Type B pancreatic cell (in vitro differentiated cells): ENCODE results near the gene IGF1R. TPM values are rescaled to one million over a fixed set of nuclear protein-coding genes. Genes with fewer than 3 reads are reported as not detected.
A peak's percentile ranks its signal among the peaks of the same experiment; 100 is the strongest.

Experiments
- DNase-seq: peaks from one replicate; pipeline ENCODE4 v3.0.0; 2021; ENCODE audit warnings: mixed read lengths; ENCODE audit not compliant: unreplicated experiment; ENCODE audit errors: extremely low spot score
- H3K27ac Mint-ChIP-seq: 2 replicates; pipeline ENCODE4 v1.8.0; 2021; ENCODE audit warnings: mild to moderate bottlenecking, mixed read lengths
- H3K27me3 Mint-ChIP-seq: 2 replicates; pipeline ENCODE4 v1.8.0; 2021; ENCODE audit warnings: mixed read lengths
- H3K36me3 Mint-ChIP-seq: 2 replicates; pipeline ENCODE4 v1.8.0; 2021; ENCODE audit warnings: mixed read lengths
- H3K4me1 Mint-ChIP-seq: one replicate; pipeline ENCODE4 v1.8.0; 2021; ENCODE audit warnings: mixed read lengths; ENCODE audit not compliant: unreplicated experiment
- H3K4me3 Mint-ChIP-seq: 2 replicates; pipeline ENCODE4 v1.8.0; 2021; ENCODE audit warnings: mild to moderate bottlenecking, mixed read lengths
- H3K9me3 Mint-ChIP-seq: 2 replicates; pipeline ENCODE4 v1.8.0; 2021; ENCODE audit warnings: mixed read lengths
- total RNA-seq: library from RNA; stranded (reverse); gene quantifications from 2 replicates; pipeline ENCODE4 v1.2.1, GENCODE V29; 2021; ENCODE audit warnings: low replicate concordance
- TF ChIP-seq, protein P1 (sequence below): fragments of 200-600 bp; sonication (generic); conservative IDR thresholded peaks from 2 replicates; pipeline ENCODE4 v1.5.0; 2021; ENCODE audit warnings: antibody characterized with exemption, mild to moderate bottlenecking

Gene IGF1R
- total RNA-seq, 1 donor from 2014 or later, result 87.1 TPM

- TF ChIP-seq, protein P1, sequence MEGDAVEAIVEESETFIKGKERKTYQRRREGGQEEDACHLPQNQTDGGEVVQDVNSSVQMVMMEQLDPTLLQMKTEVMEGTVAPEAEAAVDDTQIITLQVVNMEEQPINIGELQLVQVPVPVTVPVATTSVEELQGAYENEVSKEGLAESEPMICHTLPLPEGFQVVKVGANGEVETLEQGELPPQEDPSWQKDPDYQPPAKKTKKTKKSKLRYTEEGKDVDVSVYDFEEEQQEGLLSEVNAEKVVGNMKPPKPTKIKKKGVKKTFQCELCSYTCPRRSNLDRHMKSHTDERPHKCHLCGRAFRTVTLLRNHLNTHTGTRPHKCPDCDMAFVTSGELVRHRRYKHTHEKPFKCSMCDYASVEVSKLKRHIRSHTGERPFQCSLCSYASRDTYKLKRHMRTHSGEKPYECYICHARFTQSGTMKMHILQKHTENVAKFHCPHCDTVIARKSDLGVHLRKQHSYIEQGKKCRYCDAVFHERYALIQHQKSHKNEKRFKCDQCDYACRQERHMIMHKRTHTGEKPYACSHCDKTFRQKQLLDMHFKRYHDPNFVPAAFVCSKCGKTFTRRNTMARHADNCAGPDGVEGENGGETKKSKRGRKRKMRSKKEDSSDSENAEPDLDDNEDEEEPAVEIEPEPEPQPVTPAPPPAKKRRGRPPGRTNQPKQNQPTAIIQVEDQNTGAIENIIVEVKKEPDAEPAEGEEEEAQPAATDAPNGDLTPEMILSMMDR, result no peak
- H3K9me3 Mint-ChIP-seq, result no peaks in the 10 kb centered on the region
- H3K27ac Mint-ChIP-seq, result peak overlapping the region; percentile 55
- no peaks in the 10 kb centered on the region for H3K36me3 Mint-ChIP-seq
- H3K4me1 Mint-ChIP-seq, result peaks cover 82% of the 10 kb centered on the region
- no peaks in the 10 kb centered on the region for H3K27me3 Mint-ChIP-seq
- DNase-seq, result no peak
- H3K4me3 Mint-ChIP-seq, result no peak overlapping the region
Measured at GRCh38 chr15:98723195-98723594, 74.9 kb downstream of the IGF1R start.

GRCh38 chr15:98724048-98724447, 75.7 kb downstream of the IGF1R start:
- TF ChIP-seq, protein P1, result no peak
- peaks cover 82% of the 10 kb centered on the region for H3K4me1 Mint-ChIP-seq

GRCh38 chr15:98724494-98724893, 76.2 kb downstream of the IGF1R start:
- TF ChIP-seq, protein P1, result no peak
- DNase-seq, result no peak
- Mint-ChIP-seq H3K4me1 (peaks cover 83% of the 10 kb centered on the region), H3K27me3 (no peaks in the 10 kb centered on the region), H3K27ac (peak overlapping the region; percentile 42), H3K36me3 (no peaks in the 10 kb centered on the region), H3K9me3 (no peaks in the 10 kb centered on the region), H3K4me3 (peak overlapping the region; percentile 61)

More at GRCh38 chr15:98724048-98724447, 75.7 kb downstream of the IGF1R start:
- Mint-ChIP-seq H3K36me3 (no peaks in the 10 kb centered on the region), H3K4me3 (peak overlapping the region; percentile 61), H3K27me3 (no peaks in the 10 kb centered on the region), H3K9me3 (no peaks in the 10 kb centered on the region), H3K27ac (peak overlapping the region; percentile 42)
- no peak for DNase-seq

- no peak overlapping the region for H3K4me3 Mint-ChIP-seq
- no peak for DNase-seq
- no peaks in the 10 kb centered on the region for H3K27me3 Mint-ChIP-seq
- TF ChIP-seq, protein P1, result no peak
- H3K9me3 Mint-ChIP-seq, result no peaks in the 10 kb centered on the region
- H3K36me3 Mint-ChIP-seq, result no peaks in the 10 kb centered on the region
- H3K4me1 Mint-ChIP-seq, result peaks cover 80% of the 10 kb centered on the region
- peak overlapping the region; percentile 98 for H3K27ac Mint-ChIP-seq
Measured at GRCh38 chr15:98725874-98726273, 77.5 kb downstream of the IGF1R start.

DNA sequence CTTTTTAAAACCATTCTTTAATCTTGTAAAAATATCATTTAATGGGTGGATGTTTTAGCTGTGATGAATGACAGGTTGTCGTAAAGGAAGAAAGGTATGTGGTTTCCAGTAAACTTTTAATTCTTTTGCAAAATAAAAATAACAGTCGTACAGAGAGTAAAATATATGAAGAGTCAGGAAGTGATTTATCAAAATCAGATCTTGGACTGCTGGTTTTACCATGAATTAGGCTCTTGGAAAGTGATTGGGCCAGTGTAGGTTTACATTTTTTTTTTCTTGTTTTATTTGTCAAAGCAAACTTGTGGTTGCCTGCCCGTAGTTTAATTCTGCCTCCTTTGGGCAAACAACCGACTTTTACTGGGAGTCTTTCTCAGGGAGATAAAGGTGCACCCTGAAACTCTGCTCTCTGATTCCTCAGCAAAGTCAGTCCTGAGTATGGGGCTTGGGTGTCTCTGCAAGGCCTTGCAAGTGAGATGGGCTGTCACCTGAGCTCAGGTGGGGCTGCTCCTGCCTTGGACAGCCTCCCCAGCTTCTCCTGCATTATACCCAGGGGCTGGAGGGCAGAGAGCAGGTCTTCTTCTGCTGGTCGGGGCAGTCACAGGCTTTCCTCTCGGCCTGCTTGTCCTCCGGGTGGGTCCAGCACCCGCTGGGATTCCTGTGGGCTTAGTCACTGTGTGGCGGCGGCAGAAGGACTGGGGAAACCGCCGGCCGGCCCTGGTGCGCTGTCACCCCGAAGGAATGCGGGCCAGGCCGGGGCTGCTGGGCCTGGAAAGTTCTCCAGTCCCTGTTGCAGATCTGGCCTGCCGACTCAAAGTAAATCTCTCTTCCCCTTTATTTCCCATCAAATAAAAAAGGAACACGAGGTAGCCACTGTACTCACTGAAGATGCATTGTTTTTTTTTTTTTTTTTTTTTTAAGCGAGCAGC, 79.0 kb downstream of the IGF1R start:
- Mint-ChIP-seq H3K9me3 (no peaks in the 10 kb centered on the region), H3K4me3 (peak overlapping the region; percentile 75), H3K27me3 (no peaks in the 10 kb centered on the region), H3K36me3 (no peaks in the 10 kb centered on the region), H3K4me1 (peaks cover 65% of the 10 kb centered on the region), H3K27ac (peak overlapping the region; percentile 98)
- TF ChIP-seq, protein P1, result no peak
- peak; percentile 79 for DNase-seq
